ENCODE results near the gene OTP. TPM values are rescaled to one million over a fixed set of nuclear protein-coding genes. Genes with fewer than 3 reads are reported as not detected.

OTP gene
- total and polyA plus RNA-seq, 2 donors (not counting 1 experiment from before 2014, with no cell fraction given), result not detected

DNA sequence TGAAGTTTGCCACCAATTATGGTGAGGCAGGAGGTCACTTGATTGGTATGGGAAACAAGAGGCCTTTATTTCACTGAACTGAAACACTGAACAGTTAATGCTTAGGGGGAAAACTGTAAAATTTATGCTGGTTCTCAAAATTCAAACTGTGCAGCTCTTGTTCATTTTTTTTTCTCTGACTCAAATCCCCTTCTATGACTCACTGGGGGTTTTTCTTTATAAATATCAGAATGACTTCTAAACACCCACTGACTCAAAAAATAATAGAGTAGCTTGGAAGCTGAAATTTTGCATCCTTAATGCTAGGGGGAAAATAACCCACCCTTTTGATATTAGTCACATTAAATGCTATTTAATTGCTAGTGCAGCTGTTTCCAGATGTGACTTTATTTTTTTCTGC is 24.1 kb upstream of the OTP start:
- Histone ChIP-seq H4K20me1 (ENCODE audit: control insufficient read depth, extremely low read depth, insufficient read depth, low read length) (no peaks in the 10 kb centered on the region), H3K9me3 (ENCODE audit: control insufficient read depth, insufficient read depth, low read depth, low read length) (no peaks in the 10 kb centered on the region), H3K9ac (ENCODE audit: insufficient read depth, low read length) (no peak overlapping the region), H3K27me3 (ENCODE audit: control insufficient read depth, insufficient read depth, low read length) (no peaks in the 10 kb centered on the region), H3K27ac (ENCODE audit: insufficient read depth, low read length) (no peak overlapping the region), H3K4me2 (ENCODE audit: extremely low read depth, insufficient read depth, low read length) (no peak overlapping the region), H3K4me3 (replicated peaks in 1 of 4; ENCODE audit: control extremely low read depth in 1 of 4, insufficient read depth in 1 of 4, low read depth in 3 of 4, low read length in 4 of 4) (no peak overlapping the region), H3K4me1 (ENCODE audit: control insufficient read depth, extremely low read depth, insufficient read depth, low read length) (no peaks in the 10 kb centered on the region), H3K36me3 (ENCODE audit: control insufficient read depth, insufficient read depth, low read length) (no peaks in the 10 kb centered on the region), H3K79me2 (ENCODE audit: control insufficient read depth, insufficient read depth, low read length) (no peaks in the 10 kb centered on the region), H2AFZ (ENCODE audit: low read length) (no peak overlapping the region)
- no peak for DNase-seq (ENCODE audit: low read depth in 2 of 2)
- TF ChIP-seq, protein P1, sequence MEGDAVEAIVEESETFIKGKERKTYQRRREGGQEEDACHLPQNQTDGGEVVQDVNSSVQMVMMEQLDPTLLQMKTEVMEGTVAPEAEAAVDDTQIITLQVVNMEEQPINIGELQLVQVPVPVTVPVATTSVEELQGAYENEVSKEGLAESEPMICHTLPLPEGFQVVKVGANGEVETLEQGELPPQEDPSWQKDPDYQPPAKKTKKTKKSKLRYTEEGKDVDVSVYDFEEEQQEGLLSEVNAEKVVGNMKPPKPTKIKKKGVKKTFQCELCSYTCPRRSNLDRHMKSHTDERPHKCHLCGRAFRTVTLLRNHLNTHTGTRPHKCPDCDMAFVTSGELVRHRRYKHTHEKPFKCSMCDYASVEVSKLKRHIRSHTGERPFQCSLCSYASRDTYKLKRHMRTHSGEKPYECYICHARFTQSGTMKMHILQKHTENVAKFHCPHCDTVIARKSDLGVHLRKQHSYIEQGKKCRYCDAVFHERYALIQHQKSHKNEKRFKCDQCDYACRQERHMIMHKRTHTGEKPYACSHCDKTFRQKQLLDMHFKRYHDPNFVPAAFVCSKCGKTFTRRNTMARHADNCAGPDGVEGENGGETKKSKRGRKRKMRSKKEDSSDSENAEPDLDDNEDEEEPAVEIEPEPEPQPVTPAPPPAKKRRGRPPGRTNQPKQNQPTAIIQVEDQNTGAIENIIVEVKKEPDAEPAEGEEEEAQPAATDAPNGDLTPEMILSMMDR (conservative IDR thresholded peaks at IDR 0.05 in 1 of 2, IDR thresholded peaks at IDR 0.05 in 1 of 2; ENCODE audit: low read depth in 1 of 2, low read length in 2 of 2), result no peak
- no peak for TF ChIP-seq EZH2 (IDR thresholded peaks at IDR 0.05; ENCODE audit: low read length, missing control alignments)

DNA sequence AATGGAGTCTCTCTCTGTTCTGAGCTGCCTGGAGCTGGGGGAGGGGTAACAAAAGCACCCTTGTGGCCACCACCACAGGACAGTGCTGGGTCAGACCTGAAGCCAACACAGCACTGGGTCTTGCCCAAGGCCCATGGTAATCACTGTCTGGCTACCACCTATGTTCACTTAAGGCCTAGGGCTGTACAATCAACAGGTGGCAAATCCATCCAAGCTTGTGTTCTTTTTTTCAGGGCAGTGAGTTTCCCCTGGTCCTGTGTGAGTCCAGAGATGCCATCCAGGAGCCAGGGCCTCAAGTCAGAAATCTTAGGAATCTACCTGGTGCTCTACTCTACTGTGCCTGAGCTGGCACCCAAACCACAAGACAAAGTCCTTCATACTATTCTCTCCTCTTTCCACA is 20.1 kb upstream of the OTP start:
- H3K4me1 ChIP-seq (ENCODE audit: control insufficient read depth, extremely low read depth, insufficient read depth, low read length), result no peaks in the 10 kb centered on the region

DNA sequence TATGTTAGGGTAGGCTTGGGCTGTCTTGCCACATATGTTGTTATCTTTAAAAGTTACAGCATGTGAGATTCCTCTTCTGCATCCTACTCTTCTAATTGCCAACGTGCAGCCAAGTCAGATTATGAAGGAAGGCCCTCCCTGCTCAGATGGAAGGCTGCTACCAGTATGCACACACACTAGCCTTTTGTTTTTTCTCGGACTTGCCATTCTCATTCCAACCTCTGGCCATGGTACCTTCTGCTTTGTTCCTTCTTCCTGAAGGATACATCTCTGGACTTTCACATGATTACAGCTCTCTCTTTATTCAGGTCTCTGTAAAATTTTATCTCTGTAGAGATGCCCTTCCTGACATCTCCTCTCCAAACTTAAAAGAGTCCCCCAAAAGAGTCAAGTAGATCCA is 12.8 kb upstream of the OTP start:
- Histone ChIP-seq H3K36me3 (ENCODE audit: control insufficient read depth, insufficient read depth, low read length) (no peaks in the 10 kb centered on the region), H3K4me1 (ENCODE audit: control insufficient read depth, extremely low read depth, insufficient read depth, low read length) (no peaks in the 10 kb centered on the region), H3K27me3 (ENCODE audit: control insufficient read depth, insufficient read depth, low read length) (peaks cover 22% of the 10 kb centered on the region), H2AFZ (ENCODE audit: low read length) (no peak overlapping the region), H3K27ac (ENCODE audit: insufficient read depth, low read length) (no peak overlapping the region), H3K4me2 (ENCODE audit: extremely low read depth, insufficient read depth, low read length) (no peak overlapping the region), H3K79me2 (ENCODE audit: control insufficient read depth, insufficient read depth, low read length) (no peaks in the 10 kb centered on the region), H3K9me3 (ENCODE audit: control insufficient read depth, insufficient read depth, low read depth, low read length) (no peaks in the 10 kb centered on the region), H4K20me1 (ENCODE audit: control insufficient read depth, extremely low read depth, insufficient read depth, low read length) (no peaks in the 10 kb centered on the region), H3K9ac (ENCODE audit: insufficient read depth, low read length) (no peak overlapping the region), H3K4me3 (replicated peaks in 1 of 4; ENCODE audit: control extremely low read depth in 1 of 4, insufficient read depth in 1 of 4, low read depth in 3 of 4, low read length in 4 of 4) (no peak overlapping the region)
- DNase-seq (ENCODE audit: low read depth in 2 of 2), result no peak
- TF ChIP-seq, protein P1 (conservative IDR thresholded peaks at IDR 0.05 in 1 of 2, IDR thresholded peaks at IDR 0.05 in 1 of 2; ENCODE audit: low read depth in 1 of 2, low read length in 2 of 2), result no peak
- no peak for TF ChIP-seq EZH2 (IDR thresholded peaks at IDR 0.05; ENCODE audit: low read length, missing control alignments)

More for the DNA sequence above, 20.1 kb upstream of the OTP start:
- Histone ChIP-seq H3K4me3 (replicated peaks in 1 of 4; ENCODE audit: control extremely low read depth in 1 of 4, insufficient read depth in 1 of 4, low read depth in 3 of 4, low read length in 4 of 4) (no peak overlapping the region), H4K20me1 (ENCODE audit: control insufficient read depth, extremely low read depth, insufficient read depth, low read length) (no peaks in the 10 kb centered on the region), H2AFZ (ENCODE audit: low read length) (no peak overlapping the region), H3K27me3 (ENCODE audit: control insufficient read depth, insufficient read depth, low read length) (peaks cover 6% of the 10 kb centered on the region), H3K27ac (ENCODE audit: insufficient read depth, low read length) (no peak overlapping the region), H3K9ac (ENCODE audit: insufficient read depth, low read length) (no peak overlapping the region), H3K4me2 (ENCODE audit: extremely low read depth, insufficient read depth, low read length) (no peak overlapping the region), H3K36me3 (ENCODE audit: control insufficient read depth, insufficient read depth, low read length) (no peaks in the 10 kb centered on the region), H3K9me3 (ENCODE audit: control insufficient read depth, insufficient read depth, low read depth, low read length) (no peaks in the 10 kb centered on the region), H3K79me2 (ENCODE audit: control insufficient read depth, insufficient read depth, low read length) (no peaks in the 10 kb centered on the region)
- TF ChIP-seq, protein P1 (conservative IDR thresholded peaks at IDR 0.05 in 1 of 2, IDR thresholded peaks at IDR 0.05 in 1 of 2; ENCODE audit: low read depth in 1 of 2, low read length in 2 of 2), result no peak
- no peak for TF ChIP-seq EZH2 (IDR thresholded peaks at IDR 0.05; ENCODE audit: low read length, missing control alignments)
- DNase-seq (ENCODE audit: low read depth in 2 of 2), result no peak
